ENCODE data around the gene AKNAD1.

- TF ChIP-seq CTCF (IDR thresholded peaks at IDR 0.05) (no peak), POLR2AphosphoS5 (IDR thresholded peaks at IDR 0.05) (no peak)
These were observed 77.4 kb downstream of the AKNAD1 start for GRCh38 chr1:108779455-108779854.

All from breast epithelium (tissue), 3 donors.